Psoas muscle (tissue), 8 donors: ENCODE data around the gene GRIN1. TPM values are rescaled to one million over a fixed set of nuclear protein-coding genes. Genes with fewer than 3 reads are reported as not detected.

Experiments used
- ATAC-seq, 4 donors: fragments of 200-7000 bp; cut with Tn5 transposase; one replicate each; pipeline ENCODE4 v1.9.1; 2020; ENCODE audit warnings: moderate library complexity in 3 of 4, mild to moderate bottlenecking in 2 of 4
- DNase-seq, 2 donors: peaks; one replicate each; pipeline ENCODE4 v3.0.0-alpha.2; 2020
- H3K27ac ChIP-seq: fragments of 200-600 bp; one replicate; pipeline ENCODE4 v1.8.0; 2022
- H3K27me3 ChIP-seq, 3 donors: fragments of 200-600 bp in 1 of 3; one replicate each; pipeline versions ENCODE4 v1.6.1 to v1.8.0; 2013 to 2022; ENCODE audit warnings: low read length in 2 of 3, mild to moderate bottlenecking in 2 of 3, moderate library complexity in 1 of 3; ENCODE audit not compliant: insufficient read depth in 3 of 3
- H3K36me3 ChIP-seq, 2 donors: fragments of 200-600 bp in 1 of 2; one replicate each; pipeline versions ENCODE4 v1.6.1 to v1.8.0; 2013 to 2022; ENCODE audit warnings: low read depth in 1 of 2, mild to moderate bottlenecking in 1 of 2, moderate library complexity in 1 of 2; ENCODE audit not compliant: insufficient read depth in 1 of 2
- H3K4me1 ChIP-seq: fragments of 200-600 bp; one replicate; pipeline ENCODE4 v1.8.0; 2022
- H3K4me3 ChIP-seq: fragments of 200-600 bp; one replicate; pipeline ENCODE4 v1.8.0; 2022; ENCODE audit warnings: mild to moderate bottlenecking
- H3K9me3 ChIP-seq: fragments of 200-600 bp; one replicate; pipeline ENCODE4 v1.8.0; 2022
- WGBS, 3 donors: extraction: QIAGEN DNeasy Blood & Tissue Kit; methylation state at CpG; one replicate each; pipeline versions ENCODE4 v1.1.6 to v1.1.7; 2013; 5-methylcytosine and 5-hydroxymethylcytosine counted together
- intact Hi-C, 2 donors: fragments of 100-400 bp; cut with DNase I; formaldehyde crosslinking; loops; one replicate each; pipeline versions ENCODE4 v1.11.0 to v1.14.2; 2022
- polyA plus RNA-seq, 3 donors: library from polyadenylated mRNA; stranded (reverse); fragments of 200-250 nt; gene quantifications; one replicate each; pipeline ENCODE4 v1.2.3, GENCODE V29; 2013
- total RNA-seq, 4 donors: library from RNA; stranded (reverse); fragmentation: NEBNext Ultra II Directional in 2 of 4; extraction: Animal tissue kit (Norgen Biotek cat#: 25700) in 2 of 4; gene quantifications; one replicate each; pipeline versions ENCODE4 v1.2.1 to v1.2.4, GENCODE V29; 2021 to 2023
- TF ChIP-seq, protein P1 (sequence below): fragments of 200-600 bp; IDR thresholded peaks from one replicate; pipeline ENCODE4 v1.8.0; 2022; ENCODE audit warnings: antibody characterized with exemption
- donor health status: healthy with polysubstance abuse.
- donor health status: DM: no; HTN: no; CAD: no; lungs with moderate emphysema.
- donor health status: Bipolar disorder and iron deficiency.
- donor health status: healthy.
- donor health status: DM: yes; HTN: yes; CAD: no.
- donor health status: DM: no; HTN: no; CAD: no.
- donor health status: DM: no; HTN: no; CAD: no.
- donor health status: DM: yes; HTN: yes; CAD: no.

GRIN1 gene
- total and polyA plus RNA-seq, 7 donors: 0.06 TPM; not detected in 6

DNA sequence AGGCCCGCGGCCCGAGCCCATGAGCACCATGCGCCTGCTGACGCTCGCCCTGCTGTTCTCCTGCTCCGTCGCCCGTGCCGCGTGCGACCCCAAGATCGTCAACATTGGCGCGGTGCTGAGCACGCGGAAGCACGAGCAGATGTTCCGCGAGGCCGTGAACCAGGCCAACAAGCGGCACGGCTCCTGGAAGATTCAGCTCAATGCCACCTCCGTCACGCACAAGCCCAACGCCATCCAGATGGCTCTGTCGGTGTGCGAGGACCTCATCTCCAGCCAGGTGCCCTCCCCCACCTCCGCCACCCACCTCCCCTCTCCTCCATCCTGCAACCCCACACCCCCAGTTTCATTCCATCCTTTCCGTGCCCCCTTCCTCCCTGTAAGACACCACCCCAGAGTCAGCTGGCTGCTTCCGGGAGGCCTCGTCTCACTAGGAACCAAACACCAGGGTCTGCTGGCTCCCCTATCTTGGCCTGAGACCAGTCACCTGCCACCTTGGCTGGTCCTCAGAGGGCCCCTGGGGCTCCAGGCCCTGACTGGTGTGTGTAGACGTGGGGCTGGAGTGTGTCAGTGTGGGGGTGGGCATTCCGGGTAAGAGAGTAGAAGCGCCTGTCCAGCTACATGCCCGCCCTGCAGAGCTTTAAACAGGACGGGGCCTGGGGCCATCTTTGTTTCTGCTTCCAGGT is 655 bp downstream of the GRIN1 start:
- H3K27me3 ChIP-seq: peaks cover 0 to 97% (median 50%) of the 10 kb centered on the region in 3 donors
- H3K36me3 ChIP-seq: no peaks in the 10 kb centered on the region
- TF ChIP-seq, protein P1, sequence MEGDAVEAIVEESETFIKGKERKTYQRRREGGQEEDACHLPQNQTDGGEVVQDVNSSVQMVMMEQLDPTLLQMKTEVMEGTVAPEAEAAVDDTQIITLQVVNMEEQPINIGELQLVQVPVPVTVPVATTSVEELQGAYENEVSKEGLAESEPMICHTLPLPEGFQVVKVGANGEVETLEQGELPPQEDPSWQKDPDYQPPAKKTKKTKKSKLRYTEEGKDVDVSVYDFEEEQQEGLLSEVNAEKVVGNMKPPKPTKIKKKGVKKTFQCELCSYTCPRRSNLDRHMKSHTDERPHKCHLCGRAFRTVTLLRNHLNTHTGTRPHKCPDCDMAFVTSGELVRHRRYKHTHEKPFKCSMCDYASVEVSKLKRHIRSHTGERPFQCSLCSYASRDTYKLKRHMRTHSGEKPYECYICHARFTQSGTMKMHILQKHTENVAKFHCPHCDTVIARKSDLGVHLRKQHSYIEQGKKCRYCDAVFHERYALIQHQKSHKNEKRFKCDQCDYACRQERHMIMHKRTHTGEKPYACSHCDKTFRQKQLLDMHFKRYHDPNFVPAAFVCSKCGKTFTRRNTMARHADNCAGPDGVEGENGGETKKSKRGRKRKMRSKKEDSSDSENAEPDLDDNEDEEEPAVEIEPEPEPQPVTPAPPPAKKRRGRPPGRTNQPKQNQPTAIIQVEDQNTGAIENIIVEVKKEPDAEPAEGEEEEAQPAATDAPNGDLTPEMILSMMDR: no peak
- no peak for ATAC-seq
- intact Hi-C loops: no loop called here
- DNase-seq: no peak
- WGBS, 3 donors: 15 to 20% (median 18%) methylated on average over 33 to 37 of the region's 37 CpGs
- H3K4me1 ChIP-seq: no peaks in the 10 kb centered on the region
- no peak overlapping the region for H3K4me3 ChIP-seq
- no peaks in the 10 kb centered on the region for H3K9me3 ChIP-seq
- no peak overlapping the region for H3K27ac ChIP-seq

DNA sequence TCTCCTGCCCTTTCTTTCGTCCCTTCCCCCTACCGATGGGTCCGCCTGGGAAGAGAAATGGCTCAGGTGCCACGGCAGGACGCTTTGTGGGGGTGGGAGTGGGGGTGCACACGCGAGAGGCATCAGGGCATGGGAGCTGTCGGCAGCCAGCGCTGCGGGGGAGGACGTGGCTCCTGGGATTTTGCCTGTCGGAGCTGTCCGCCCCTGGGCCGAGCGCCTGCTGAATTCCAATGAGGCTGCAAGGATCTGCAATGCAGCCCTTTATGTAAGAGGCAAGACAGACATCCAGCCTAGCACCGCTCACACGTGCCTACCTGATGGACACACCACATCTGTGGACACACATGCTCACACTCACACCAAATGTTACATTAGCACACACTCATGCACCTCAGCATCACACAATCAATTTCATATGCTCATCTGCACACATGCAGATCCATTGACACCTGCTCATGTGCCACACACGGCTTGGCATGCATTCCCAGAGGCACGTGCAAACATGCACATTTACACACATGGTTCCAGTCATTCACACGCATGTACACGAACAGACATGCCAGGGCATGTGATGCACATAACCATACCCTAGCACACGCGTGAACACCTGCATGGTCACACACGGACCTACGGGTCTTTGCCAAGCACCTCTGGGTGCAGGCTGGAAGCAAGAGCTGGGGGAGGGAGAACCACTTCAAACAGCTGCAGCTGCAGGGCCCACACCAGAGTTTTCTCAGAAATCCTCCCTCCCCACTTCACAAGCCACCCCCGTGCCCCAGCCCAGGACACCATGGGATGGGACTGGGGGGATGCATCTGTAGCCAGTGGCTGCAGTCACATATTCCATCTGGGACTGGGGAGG is 1.4 kb downstream of the GRIN1 start:
- no peaks in the 10 kb centered on the region for H3K4me1 ChIP-seq
- H3K27ac ChIP-seq: no peak overlapping the region
- DNase-seq (no peak), ATAC-seq (no peak)
- 52 to 55% (median 53%) methylated on average over 26 of the region's 26 CpGs for WGBS, 3 donors
- H3K27me3 ChIP-seq: peaks cover 0 to 92% (median 50%) of the 10 kb centered on the region in 3 donors
- intact Hi-C loops: no loop called here
- H3K9me3 ChIP-seq: no peaks in the 10 kb centered on the region
- TF ChIP-seq, protein P1: no peak
- no peak overlapping the region for H3K4me3 ChIP-seq
- H3K36me3 ChIP-seq: no peaks in the 10 kb centered on the region

DNA sequence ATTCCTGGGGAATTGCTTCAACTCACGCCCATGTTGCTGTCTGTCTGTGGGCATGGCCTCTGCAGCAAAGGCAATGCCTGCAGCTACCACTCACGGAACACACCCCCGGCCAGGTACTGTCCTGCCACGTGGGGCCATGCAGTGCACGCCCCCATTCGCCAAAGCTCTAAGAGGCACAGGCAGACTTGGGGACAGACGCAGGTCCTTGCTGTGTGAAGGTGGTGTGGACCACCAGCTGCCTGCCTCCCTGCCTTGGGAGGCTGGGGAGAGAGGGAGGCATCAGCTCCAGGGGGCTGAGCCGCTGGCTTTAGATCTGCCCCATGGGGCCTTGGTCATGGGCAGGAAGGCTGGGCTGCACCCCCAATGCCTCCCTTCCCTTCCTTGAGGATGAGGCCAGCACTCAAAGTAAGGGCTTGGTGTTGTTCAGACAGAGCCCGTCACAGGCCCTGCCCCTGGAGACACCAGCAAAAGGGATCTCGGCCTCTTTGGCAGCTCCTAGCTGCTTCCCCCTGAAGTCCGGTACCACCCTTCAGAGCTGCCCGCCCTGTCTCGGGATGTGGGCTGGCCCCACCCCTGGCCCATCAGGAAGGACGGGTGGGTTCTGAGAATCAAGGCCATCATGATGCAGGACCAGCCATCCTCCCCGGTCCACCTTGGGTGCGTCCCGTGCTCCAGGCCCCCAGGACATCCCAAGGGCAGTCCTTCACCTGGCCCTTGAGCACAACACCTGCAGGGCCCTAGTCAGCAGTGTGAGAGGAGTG is 2.3 kb downstream of the GRIN1 start:
- H3K4me1 ChIP-seq: no peaks in the 10 kb centered on the region
- no peak overlapping the region for H3K27ac ChIP-seq
- intact Hi-C loops: no loop called here
- peaks cover 0 to 91% (median 48%) of the 10 kb centered on the region in 3 donors for H3K27me3 ChIP-seq
- ATAC-seq (no peak), DNase-seq (no peak)
- 66 to 69% (median 67%) methylated on average over 16 to 17 of the region's 17 CpGs for WGBS, 3 donors
- TF ChIP-seq, protein P1: no peak
- H3K9me3 ChIP-seq: no peaks in the 10 kb centered on the region
- H3K36me3 ChIP-seq: no peaks in the 10 kb centered on the region
- no peak overlapping the region for H3K4me3 ChIP-seq

DNA sequence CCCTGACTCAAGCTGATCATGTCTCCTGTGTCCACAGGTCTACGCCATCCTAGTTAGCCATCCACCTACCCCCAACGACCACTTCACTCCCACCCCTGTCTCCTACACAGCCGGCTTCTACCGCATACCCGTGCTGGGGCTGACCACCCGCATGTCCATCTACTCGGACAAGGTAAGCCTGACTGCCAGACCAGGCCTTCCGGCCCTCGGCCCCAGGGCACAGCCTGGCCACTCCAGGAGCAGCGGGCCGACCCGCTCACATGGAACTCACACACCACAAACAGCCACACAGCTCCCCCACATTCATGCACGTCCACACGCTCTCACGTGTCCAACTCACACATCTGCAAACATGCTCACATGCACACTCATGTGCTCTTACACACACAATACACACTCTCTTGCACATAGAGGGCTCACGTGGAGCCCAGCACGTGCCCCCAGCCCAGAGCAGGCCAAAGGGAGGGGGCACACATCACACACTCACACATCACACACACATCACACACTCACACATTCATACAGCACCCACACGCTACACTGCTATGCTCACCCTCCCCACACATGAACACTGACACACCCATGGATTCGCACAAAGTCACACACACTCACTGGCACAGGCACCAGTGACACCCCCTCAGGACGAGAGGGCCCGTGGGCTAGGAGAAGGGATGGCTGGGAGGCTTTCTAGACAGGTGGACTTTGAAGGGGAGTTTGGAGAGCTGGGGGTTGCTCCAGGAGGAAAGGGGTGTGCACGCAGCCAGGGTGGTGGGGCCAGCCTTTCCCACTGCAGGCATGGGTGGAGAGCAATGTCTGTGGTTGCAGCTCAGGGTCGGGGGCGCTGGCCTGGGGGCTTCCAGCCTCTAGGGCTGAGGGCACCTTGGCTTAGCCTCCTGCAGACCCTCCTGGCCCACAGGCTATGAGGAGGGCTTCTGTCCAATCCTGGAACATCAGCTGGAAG is 3.3 kb downstream of the GRIN1 start:
- ATAC-seq (no peak), DNase-seq (no peak)
- TF ChIP-seq, protein P1: no peak
- H3K9me3 ChIP-seq: no peaks in the 10 kb centered on the region
- no peak overlapping the region for H3K27ac ChIP-seq
- no peaks in the 10 kb centered on the region for H3K4me1 ChIP-seq
- H3K4me3 ChIP-seq: no peak overlapping the region
- intact Hi-C loops: no loop called here
- H3K27me3 ChIP-seq: peaks cover 0 to 89% (median 44%) of the 10 kb centered on the region in 3 donors
- WGBS, 3 donors: 68 to 75% (median 70%) methylated on average over 23 to 24 of the region's 24 CpGs
- H3K36me3 ChIP-seq: no peaks in the 10 kb centered on the region
